Peyer's patch (tissue), 4 donors: ENCODE measurements around the gene SPON2.

Experiments used
- POLR2A ChIP-seq, 2 donors: fragments of 450-650 bp; IDR thresholded peaks; one replicate each; pipeline ENCODE4 v1.5.1; 2017; ENCODE audit warnings: antibody characterized with exemption in 2 of 2, mild to moderate bottlenecking in 2 of 2, moderate library complexity in 2 of 2
- TF ChIP-seq, protein P1 (sequence below), 6 experiments: fragments of 450-650 bp in 4 of 6; fragments of 200-600 bp in 2 of 6; sonication (generic) in 1 of 6; IDR thresholded peaks; one replicate each; pipeline ENCODE4 v1.5.1; 2017 to 2019; ENCODE audit warnings: antibody characterized with exemption in 6 of 6, mild to moderate bottlenecking in 3 of 6, moderate library complexity in 1 of 6

DNA sequence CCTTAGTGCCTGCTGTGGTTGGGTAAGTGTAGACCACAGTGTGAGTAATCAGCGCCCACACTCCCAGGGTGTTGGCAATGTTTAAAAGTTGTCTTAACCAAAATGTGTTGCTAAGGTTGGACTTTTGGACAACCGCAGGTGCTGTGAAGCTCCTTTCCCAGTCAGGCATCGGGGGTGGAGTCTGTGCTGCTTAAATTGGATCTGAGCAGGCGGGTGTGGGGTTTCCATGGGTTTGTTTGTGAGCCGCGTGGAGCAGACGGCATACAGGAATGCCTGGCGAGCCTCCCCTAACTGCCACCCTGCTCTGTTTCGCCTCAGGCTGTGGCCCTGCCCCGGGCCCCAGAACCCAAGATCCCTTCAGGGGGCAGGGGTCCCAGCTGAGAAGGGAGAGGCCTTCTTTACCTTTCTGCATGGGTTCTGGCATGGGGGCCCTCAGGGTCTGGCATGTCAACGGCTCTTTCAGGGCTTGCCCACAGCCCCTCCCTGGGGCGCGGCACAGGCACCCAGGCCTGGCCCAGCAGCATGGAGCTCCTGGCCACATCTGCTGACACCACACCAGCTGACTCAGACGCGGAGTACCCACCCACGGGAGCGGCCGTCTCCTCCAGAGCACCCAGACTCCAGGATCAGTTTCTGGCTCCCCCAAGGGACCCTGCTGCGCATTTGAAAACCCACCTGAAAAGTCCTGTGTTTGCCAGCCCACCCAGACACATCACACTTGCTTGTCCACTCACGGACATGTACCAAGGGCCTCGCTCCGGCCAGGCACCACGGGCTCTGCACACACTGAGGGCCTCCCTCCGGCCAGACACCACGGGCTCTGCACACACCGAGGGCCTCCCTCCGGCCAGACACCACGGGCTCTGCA, 5.1 kb upstream of the SPON2 start:
- TF ChIP-seq, protein P1, sequence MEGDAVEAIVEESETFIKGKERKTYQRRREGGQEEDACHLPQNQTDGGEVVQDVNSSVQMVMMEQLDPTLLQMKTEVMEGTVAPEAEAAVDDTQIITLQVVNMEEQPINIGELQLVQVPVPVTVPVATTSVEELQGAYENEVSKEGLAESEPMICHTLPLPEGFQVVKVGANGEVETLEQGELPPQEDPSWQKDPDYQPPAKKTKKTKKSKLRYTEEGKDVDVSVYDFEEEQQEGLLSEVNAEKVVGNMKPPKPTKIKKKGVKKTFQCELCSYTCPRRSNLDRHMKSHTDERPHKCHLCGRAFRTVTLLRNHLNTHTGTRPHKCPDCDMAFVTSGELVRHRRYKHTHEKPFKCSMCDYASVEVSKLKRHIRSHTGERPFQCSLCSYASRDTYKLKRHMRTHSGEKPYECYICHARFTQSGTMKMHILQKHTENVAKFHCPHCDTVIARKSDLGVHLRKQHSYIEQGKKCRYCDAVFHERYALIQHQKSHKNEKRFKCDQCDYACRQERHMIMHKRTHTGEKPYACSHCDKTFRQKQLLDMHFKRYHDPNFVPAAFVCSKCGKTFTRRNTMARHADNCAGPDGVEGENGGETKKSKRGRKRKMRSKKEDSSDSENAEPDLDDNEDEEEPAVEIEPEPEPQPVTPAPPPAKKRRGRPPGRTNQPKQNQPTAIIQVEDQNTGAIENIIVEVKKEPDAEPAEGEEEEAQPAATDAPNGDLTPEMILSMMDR (IDR thresholded peaks at IDR 0.05), result no peak
- TF ChIP-seq POLR2A (IDR thresholded peaks at IDR 0.05), result no peak
